SU-DHL-6 (cell line): ENCODE results near the gene CYYR1.

Source experiments
- H2AFZ ChIP-seq: fragments of 200-600 bp; sonication (generic); 2 replicates; pipeline ENCODE4 v1.6.1; 2014; ENCODE audit warnings: low read depth, mild to moderate bottlenecking, moderate library complexity, mixed read lengths, antibody characterized with exemption, low read length; ENCODE audit not compliant: severe bottlenecking
- H3F3A ChIP-seq: fragments of 200-600 bp; shearing (Covaris generic); 2 replicates; pipeline ENCODE4 v1.6.0; 2016; ENCODE audit warnings: antibody characterized with exemption, mild to moderate bottlenecking; ENCODE audit not compliant: insufficient read depth
- H3K27ac ChIP-seq: fragments of 200-600 bp; sonication (generic); 2 replicates; pipeline ENCODE4 v1.5.1; 2016; ENCODE audit warnings: low read depth, mild to moderate bottlenecking, low read length, moderate library complexity, mixed read lengths
- H3K27me3 ChIP-seq: fragments of 200-600 bp; sonication (generic), shearing (Covaris generic); 2 replicates; pipeline ENCODE4 v1.6.0; 2014; ENCODE audit warnings: mild to moderate bottlenecking, low read length
- H3K36me3 ChIP-seq: fragments of 200-600 bp; sonication (generic); 2 replicates; pipeline ENCODE4 v1.6.1; 2014; ENCODE audit warnings: mild to moderate bottlenecking, low read length, mixed read lengths
- H3K4me2 ChIP-seq: fragments of 300-600, 200-600 bp; shearing (Covaris generic), sonication (generic); 2 replicates; pipeline ENCODE4 v1.6.0; 2014; ENCODE audit warnings: low read length, low read depth, mild to moderate bottlenecking; ENCODE audit not compliant: poor library complexity, severe bottlenecking
- H3K4me3 ChIP-seq: fragments of 200-600 bp; sonication (generic); 2 replicates; pipeline ENCODE4 v1.5.1; 2014; ENCODE audit warnings: antibody characterized with exemption, low read length, mild to moderate bottlenecking, mixed read lengths; ENCODE audit not compliant: insufficient read depth, poor library complexity, severe bottlenecking
- H3K79me2 ChIP-seq: fragments of 200-600 bp; sonication (generic); 2 replicates; pipeline ENCODE4 v1.6.1; 2014; ENCODE audit warnings: mild to moderate bottlenecking, low read length, moderate library complexity; ENCODE audit not compliant: insufficient read depth
- H3K9ac ChIP-seq: fragments of 200-600 bp; sonication (generic); 2 replicates; pipeline ENCODE4 v1.7.0; 2014; ENCODE audit warnings: mild to moderate bottlenecking, low read length
- H3K9me2 ChIP-seq: fragments of 200-600 bp; sonication (generic); replicated peaks from 2 replicates; pipeline ENCODE4 v1.6.1; 2014; ENCODE audit warnings: low read length; ENCODE audit not compliant: insufficient read depth
- H3K9me3 ChIP-seq: fragments of 200-600 bp; sonication (generic); 2 replicates; pipeline ENCODE4 v1.6.1; 2014; ENCODE audit warnings: low read length, mixed read lengths; ENCODE audit not compliant: insufficient read depth
- H4K20me1 ChIP-seq: fragments of 200-600 bp; sonication (generic); 2 replicates; pipeline ENCODE4 v1.6.1; 2014; ENCODE audit warnings: low read depth, mild to moderate bottlenecking, antibody characterized with exemption, low read length, moderate library complexity, mixed read lengths
- CTCF ChIP-seq: fragments of 200-600 bp; sonication (generic); IDR thresholded peaks from one replicate; pipeline ENCODE4 v1.5.1; 2017; ENCODE audit warnings: antibody characterized with exemption, mild to moderate bottlenecking, low read length, moderate library complexity; ENCODE audit not compliant: insufficient read depth, poor library complexity, severe bottlenecking
- EZH2phosphoT487 ChIP-seq: fragments of 200-600 bp; sonication (generic), shearing (Covaris generic); conservative IDR thresholded peaks from 2 replicates; pipeline ENCODE4 v1.6.1; 2018; ENCODE audit warnings: mild to moderate bottlenecking, antibody characterized with exemption, low read length, moderate library complexity, mixed read lengths

Gene CYYR1

DNA sequence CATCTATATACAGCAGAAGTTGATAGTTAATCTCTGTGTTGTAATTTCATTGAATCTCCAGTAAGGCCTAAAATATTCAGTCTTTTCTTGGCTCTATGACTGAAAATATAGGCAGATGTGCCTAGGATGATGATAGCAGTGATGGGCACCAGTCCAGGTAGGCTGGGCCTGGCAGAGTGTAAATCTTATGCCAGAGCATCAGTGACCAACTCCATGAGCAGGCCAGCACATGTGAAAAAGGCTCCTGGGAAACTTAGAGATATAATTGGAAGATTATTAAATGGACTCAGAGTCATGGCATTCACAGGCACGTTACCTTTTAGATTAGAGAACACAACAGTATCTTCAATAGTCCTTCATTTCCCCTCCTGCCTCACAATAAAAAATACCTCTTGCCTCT lies 20.7 kb upstream of the CYYR1 start:
- H3K36me3 ChIP-seq: no peaks in the 10 kb centered on the region
- no peaks in the 10 kb centered on the region for H3K9me3 ChIP-seq
- TF ChIP-seq EZH2phosphoT487: no peak
- no peaks in the 10 kb centered on the region for H3K79me2 ChIP-seq
- H3F3A ChIP-seq: no peaks in the 10 kb centered on the region
- H2AFZ ChIP-seq: no peak overlapping the region
- no peak overlapping the region for H3K4me2 ChIP-seq
- H3K27ac ChIP-seq: no peak overlapping the region
- H3K4me3 ChIP-seq: no peak overlapping the region
- H3K27me3 ChIP-seq: no peaks in the 10 kb centered on the region
- no peaks in the 10 kb centered on the region for H3K9me2 ChIP-seq
- no peaks in the 10 kb centered on the region for H4K20me1 ChIP-seq
- no peak overlapping the region for H3K9ac ChIP-seq

DNA sequence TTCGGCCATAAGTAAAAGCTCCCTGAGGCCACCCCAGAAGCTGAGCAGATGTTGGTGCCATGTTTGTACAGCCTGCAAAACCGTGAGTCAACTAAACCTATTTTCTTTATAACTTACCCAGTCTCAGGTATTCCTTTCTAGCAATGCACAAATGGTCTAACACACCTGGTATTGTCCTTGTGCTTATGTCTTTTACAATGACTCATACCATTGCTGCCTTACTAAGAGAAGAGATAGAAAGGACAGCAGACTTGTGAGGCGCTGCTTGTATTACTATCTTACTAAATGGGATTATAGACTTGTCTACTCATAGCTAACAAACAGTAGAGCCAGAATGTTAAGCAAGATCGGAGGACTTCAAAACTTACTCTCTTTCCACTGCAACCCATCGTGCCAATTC lies 18.5 kb upstream of the CYYR1 start:
- no peaks in the 10 kb centered on the region for H3K79me2 ChIP-seq
- TF ChIP-seq CTCF (no peak), EZH2phosphoT487 (no peak)
- H3K27me3 ChIP-seq: no peaks in the 10 kb centered on the region
- no peak overlapping the region for H3K4me2 ChIP-seq
- H4K20me1 ChIP-seq: no peaks in the 10 kb centered on the region
- no peaks in the 10 kb centered on the region for H3K9me2 ChIP-seq
- no peaks in the 10 kb centered on the region for H3K9me3 ChIP-seq
- no peak overlapping the region for H3K9ac ChIP-seq
- no peaks in the 10 kb centered on the region for H3F3A ChIP-seq
- H2AFZ ChIP-seq: no peak overlapping the region
- H3K36me3 ChIP-seq: no peaks in the 10 kb centered on the region
- H3K27ac ChIP-seq: no peak overlapping the region
- H3K4me3 ChIP-seq: no peak overlapping the region

DNA sequence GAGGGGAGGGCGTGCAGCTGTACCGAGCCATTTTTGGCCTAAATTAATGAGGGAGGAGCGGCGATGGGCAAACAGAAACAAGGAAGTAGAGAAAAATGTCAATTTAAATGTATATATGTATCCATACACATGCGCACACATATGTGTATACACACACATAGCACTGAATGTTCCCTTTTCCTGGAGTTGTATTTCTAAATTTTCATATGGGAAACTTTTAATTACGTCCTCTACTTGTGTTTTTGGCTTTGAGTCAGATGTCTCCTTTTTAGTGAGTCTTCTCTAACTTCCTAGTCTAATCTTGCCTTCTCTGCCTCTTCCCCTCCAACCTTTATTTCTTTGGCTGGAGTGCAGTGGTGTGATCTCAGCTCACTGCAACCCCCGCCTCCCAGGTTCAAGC lies 15.4 kb upstream of the CYYR1 start:
- H3F3A ChIP-seq: no peaks in the 10 kb centered on the region
- no peaks in the 10 kb centered on the region for H3K27me3 ChIP-seq
- no peaks in the 10 kb centered on the region for H3K36me3 ChIP-seq
- TF ChIP-seq CTCF (no peak), EZH2phosphoT487 (no peak)
- no peak overlapping the region for H2AFZ ChIP-seq
- H4K20me1 ChIP-seq: no peaks in the 10 kb centered on the region
- H3K4me2 ChIP-seq: no peak overlapping the region
- H3K9me3 ChIP-seq: no peaks in the 10 kb centered on the region
- H3K4me3 ChIP-seq: no peak overlapping the region
- no peak overlapping the region for H3K27ac ChIP-seq
- H3K9me2 ChIP-seq: no peaks in the 10 kb centered on the region
- no peaks in the 10 kb centered on the region for H3K79me2 ChIP-seq
- no peak overlapping the region for H3K9ac ChIP-seq

GRCh38 chr21:26587736-26588201 lies 14.7 kb upstream of the CYYR1 start:
- Histone ChIP-seq H2AFZ (no peak overlapping the region), H3K4me2 (no peak overlapping the region), H3K9ac (no peak overlapping the region), H3K36me3 (no peaks in the 10 kb centered on the region), H3K9me2 (no peaks in the 10 kb centered on the region), H4K20me1 (no peaks in the 10 kb centered on the region), H3K4me3 (no peak overlapping the region), H3K27me3 (no peaks in the 10 kb centered on the region), H3F3A (no peaks in the 10 kb centered on the region), H3K79me2 (no peaks in the 10 kb centered on the region), H3K9me3 (no peaks in the 10 kb centered on the region), H3K27ac (no peak overlapping the region)
- no peak for TF ChIP-seq EZH2phosphoT487
- TF ChIP-seq CTCF: no peak
